NCI-H1105 (cell line): ENCODE results near the gene CUTC.
"Not testable (repeated sequence)": the region's sequence is repeated elsewhere in the genome, so short reads cannot be mapped to it uniquely, and the experiment has no call there.

Source experiments
- DNase-seq: peaks from one replicate; lab custom pipeline; 2025; lab: John Stamatoyannopoulos, UW

Gene CUTC

GRCh38 chr10:99732033-99732842 is at the start of gene CUTC, which contains the start of gene COX15:
Gene CUTC, plus strand, starts transcription at chr10:99732234. Its CDS starts 115 bp downstream, at chr10:99732349.
Gene COX15, minus strand, starts transcription at chr10:99732127. Its CDS starts 78 bp downstream, at chr10:99732049.
- DNase-seq = peak; percentile 88

- no peak for DNase-seq
These were observed 49.3 kb upstream of the CUTC start for GRCh38 chr10:99682752-99683151.

GRCh38 chr10:99685597-99685967 is 46.5 kb upstream of the CUTC start:
- DNase-seq = no peak

- DNase-seq = no peak
These were observed 42.6 kb upstream of the CUTC start for GRCh38 chr10:99689461-99689860.

GRCh38 chr10:99693933-99694583 is 38.0 kb upstream of the CUTC start:
- no peak for DNase-seq

GRCh38 chr10:99695761-99696160 is 36.3 kb upstream of the CUTC start:
- DNase-seq = no peak

- DNase-seq = no peak
These were observed 33.4 kb upstream of the CUTC start for GRCh38 chr10:99698504-99699080.

- no peak for DNase-seq
These were observed 31.4 kb upstream of the CUTC start for GRCh38 chr10:99700649-99701048.

GRCh38 chr10:99708428-99709012 is 23.5 kb upstream of the CUTC start:
- DNase-seq = no peak

- no peak for DNase-seq
These were observed 22.4 kb upstream of the CUTC start for GRCh38 chr10:99709480-99710229.

GRCh38 chr10:99711129-99711719 is 20.8 kb upstream of the CUTC start:
- peak; percentile 13 for DNase-seq

GRCh38 chr10:99714446-99714845 is 17.6 kb upstream of the CUTC start:
- no peak for DNase-seq

GRCh38 chr10:99720387-99720786 is 11.6 kb upstream of the CUTC start:
- DNase-seq = no peak

- DNase-seq = no peak
These were observed 2.0 kb upstream of the CUTC start for GRCh38 chr10:99730026-99730425.

GRCh38 chr10:99731306-99732032 is 565 bp upstream of the CUTC start:
- DNase-seq = no peak

GRCh38 chr10:99733366-99733765 is 1.3 kb downstream of the CUTC start:
- no peak for DNase-seq

- DNase-seq = not testable (repeated sequence)
These were observed 2.1 kb downstream of the CUTC start for GRCh38 chr10:99734111-99734510.

GRCh38 chr10:99740260-99740659 is 8.2 kb downstream of the CUTC start:
- DNase-seq = no peak

GRCh38 chr10:99740933-99741559 is 9.0 kb downstream of the CUTC start:
- no peak for DNase-seq

- DNase-seq = no peak
These were observed 10.2 kb downstream of the CUTC start for GRCh38 chr10:99742254-99742653.
